Mesothelial cell of epicardium (in vitro differentiated cells): ENCODE results near the gene RPTN. TPM values are rescaled to one million over a fixed set of nuclear protein-coding genes. Genes with fewer than 3 reads are reported as not detected.

Experiments
- DNase-seq, 2 experiments: peaks; one replicate each; pipeline ENCODE4 v3.0.0; 2021; ENCODE audit warnings: low spot score in 2 of 2; ENCODE audit not compliant: unreplicated experiment in 2 of 2
- H3K27ac Mint-ChIP-seq: 2 replicates; pipeline ENCODE4 v1.8.0; 2021; ENCODE audit warnings: mixed read lengths
- H3K27me3 Mint-ChIP-seq: 2 replicates; pipeline ENCODE4 v1.8.0; 2021; ENCODE audit warnings: low read depth, mixed read lengths
- H3K36me3 Mint-ChIP-seq: 2 replicates; pipeline ENCODE4 v1.8.0; 2021; ENCODE audit warnings: mixed read lengths
- H3K4me1 Mint-ChIP-seq: 2 replicates; pipeline ENCODE4 v1.8.0; 2021; ENCODE audit warnings: mixed read lengths
- H3K4me3 Mint-ChIP-seq: 2 replicates; pipeline ENCODE4 v1.8.0; 2021; ENCODE audit warnings: mild to moderate bottlenecking, moderate library complexity, mixed read lengths
- H3K9me3 Mint-ChIP-seq: 2 replicates; pipeline ENCODE4 v1.8.0; 2021; ENCODE audit warnings: mixed read lengths
- CTCF ChIP-seq: fragments of 200-600 bp; sonication (generic); IDR thresholded peaks from one replicate; pipeline ENCODE4 v1.5.0; 2021; ENCODE audit warnings: antibody characterized with exemption; ENCODE audit not compliant: unreplicated experiment
- total RNA-seq: library from RNA; stranded (reverse); gene quantifications from 3 replicates; pipeline ENCODE4 v1.2.1, GENCODE V29; 2021

The RPTN gene
- total RNA-seq, 1 donor from 2014 or later = not detected

DNA sequence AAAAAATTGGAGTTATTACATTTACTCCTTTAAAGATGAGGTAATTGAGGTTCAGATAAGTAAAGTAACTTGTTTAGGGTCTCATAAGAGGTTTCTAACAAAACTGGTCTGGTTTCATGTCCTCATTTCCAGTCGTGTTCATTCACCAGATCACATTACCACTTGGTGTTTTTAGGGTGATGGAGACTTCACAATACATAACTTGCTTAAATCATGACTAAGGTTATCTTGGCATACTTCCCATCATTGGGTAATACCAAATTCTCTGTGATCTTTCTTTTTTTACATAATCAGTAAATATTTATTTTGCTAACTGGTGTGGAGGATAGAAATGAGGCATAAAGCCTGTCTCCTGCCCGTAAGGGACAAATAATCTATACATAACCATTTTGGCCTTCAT lies 31.6 kb upstream of the RPTN start:
- no peak for DNase-seq
- peaks cover 40% of the 10 kb centered on the region for H3K9me3 Mint-ChIP-seq
- no peak for TF ChIP-seq CTCF
- H3K27ac Mint-ChIP-seq = no peak overlapping the region
- no peaks in the 10 kb centered on the region for H3K4me1 Mint-ChIP-seq
- H3K4me3 Mint-ChIP-seq = no peak overlapping the region
- H3K27me3 Mint-ChIP-seq = no peaks in the 10 kb centered on the region
- H3K36me3 Mint-ChIP-seq = no peaks in the 10 kb centered on the region

DNA sequence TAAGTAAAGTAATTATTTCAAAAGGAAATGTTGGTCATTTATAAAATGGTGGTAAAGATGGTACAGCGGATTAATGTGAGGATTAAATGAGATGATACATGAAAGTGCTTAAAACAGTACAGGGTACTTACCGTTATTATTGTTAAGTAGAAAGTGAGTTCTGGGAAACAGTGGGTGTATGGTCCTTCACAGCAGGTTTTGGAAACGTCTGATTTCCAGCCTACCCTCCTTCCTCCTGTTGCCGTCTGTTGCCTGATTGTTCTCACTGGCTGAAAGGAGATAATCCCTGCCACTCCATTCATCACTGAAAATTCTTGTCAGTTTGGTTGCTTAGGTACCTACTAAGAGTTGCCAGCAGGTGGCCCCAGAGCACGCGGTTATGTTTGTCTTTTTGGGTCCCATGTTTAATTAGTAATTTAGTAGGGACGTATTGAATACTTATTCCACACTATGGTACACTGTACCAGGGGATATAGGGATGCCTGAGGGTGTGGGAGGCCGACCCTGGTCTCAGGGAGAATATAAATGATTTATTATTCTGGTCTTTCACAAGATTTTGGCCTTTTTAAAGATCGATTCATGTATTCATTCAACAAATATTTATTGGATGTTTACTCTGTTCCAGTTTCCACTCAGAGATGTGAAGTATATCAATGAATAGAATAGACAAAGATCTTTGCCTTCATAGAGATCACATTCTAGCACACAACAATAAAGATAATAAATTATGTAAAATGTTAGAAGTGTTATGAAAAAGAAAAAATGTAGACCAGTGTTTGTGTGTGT lies 30.8 kb upstream of the RPTN start:
- H3K27ac Mint-ChIP-seq = no peak overlapping the region
- peaks cover 43% of the 10 kb centered on the region for H3K9me3 Mint-ChIP-seq
- H3K4me3 Mint-ChIP-seq = no peak overlapping the region
- H3K36me3 Mint-ChIP-seq = no peaks in the 10 kb centered on the region
- peak; percentile 46 for TF ChIP-seq CTCF
- H3K4me1 Mint-ChIP-seq = no peaks in the 10 kb centered on the region
- no peak for DNase-seq
- no peaks in the 10 kb centered on the region for H3K27me3 Mint-ChIP-seq

DNA sequence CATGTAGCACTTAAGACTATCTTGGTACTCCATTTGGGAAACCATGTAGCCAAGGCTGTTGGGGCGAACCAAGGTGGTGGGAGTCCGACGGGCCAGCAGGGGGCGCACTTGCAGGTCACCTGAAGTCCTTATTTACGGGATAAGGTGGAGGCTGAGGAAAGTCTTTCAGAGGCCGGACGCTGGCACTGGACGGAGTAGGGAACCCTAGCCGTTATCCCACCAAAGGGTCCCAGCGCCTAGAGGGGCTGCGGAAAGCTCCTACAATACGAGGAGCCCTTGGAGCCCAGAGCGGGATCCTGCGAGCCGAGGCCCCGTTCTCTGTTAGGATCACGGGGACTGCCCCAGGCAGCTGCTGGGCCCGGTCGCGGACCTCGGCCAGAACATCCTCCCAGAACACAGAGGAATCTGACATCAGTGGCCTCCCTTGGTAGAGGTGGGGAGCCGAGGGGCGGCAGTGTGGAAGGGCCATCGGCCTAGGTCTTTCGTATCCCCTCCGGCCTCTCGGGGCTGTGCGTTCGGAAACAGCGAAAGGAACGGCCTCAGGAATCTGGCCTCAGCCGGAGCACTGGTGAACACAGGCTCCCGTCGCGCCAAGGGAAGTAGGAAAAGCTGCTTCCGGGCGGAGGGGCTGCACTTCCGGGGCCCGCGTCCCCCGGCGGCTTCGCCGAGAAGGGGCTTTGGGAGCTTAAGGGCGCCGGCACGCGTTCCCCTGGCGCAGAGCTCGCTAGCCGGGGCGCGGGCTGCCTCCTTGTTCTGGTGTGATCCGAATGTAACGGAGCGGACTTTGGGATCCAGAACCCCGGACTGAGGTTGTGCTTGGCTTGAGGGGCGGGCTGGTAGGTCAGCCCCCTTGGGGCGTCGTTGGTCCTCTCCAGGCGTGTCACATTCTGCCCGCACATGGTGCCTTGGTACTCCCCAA lies 29.9 kb upstream of the RPTN start:
- DNase-seq = no peak
- Mint-ChIP-seq H3K4me1 (no peaks in the 10 kb centered on the region), H3K27ac (no peak overlapping the region), H3K4me3 (no peak overlapping the region), H3K9me3 (peaks cover 41% of the 10 kb centered on the region), H3K36me3 (no peaks in the 10 kb centered on the region), H3K27me3 (no peaks in the 10 kb centered on the region)
- peak; percentile 48 for TF ChIP-seq CTCF

DNA sequence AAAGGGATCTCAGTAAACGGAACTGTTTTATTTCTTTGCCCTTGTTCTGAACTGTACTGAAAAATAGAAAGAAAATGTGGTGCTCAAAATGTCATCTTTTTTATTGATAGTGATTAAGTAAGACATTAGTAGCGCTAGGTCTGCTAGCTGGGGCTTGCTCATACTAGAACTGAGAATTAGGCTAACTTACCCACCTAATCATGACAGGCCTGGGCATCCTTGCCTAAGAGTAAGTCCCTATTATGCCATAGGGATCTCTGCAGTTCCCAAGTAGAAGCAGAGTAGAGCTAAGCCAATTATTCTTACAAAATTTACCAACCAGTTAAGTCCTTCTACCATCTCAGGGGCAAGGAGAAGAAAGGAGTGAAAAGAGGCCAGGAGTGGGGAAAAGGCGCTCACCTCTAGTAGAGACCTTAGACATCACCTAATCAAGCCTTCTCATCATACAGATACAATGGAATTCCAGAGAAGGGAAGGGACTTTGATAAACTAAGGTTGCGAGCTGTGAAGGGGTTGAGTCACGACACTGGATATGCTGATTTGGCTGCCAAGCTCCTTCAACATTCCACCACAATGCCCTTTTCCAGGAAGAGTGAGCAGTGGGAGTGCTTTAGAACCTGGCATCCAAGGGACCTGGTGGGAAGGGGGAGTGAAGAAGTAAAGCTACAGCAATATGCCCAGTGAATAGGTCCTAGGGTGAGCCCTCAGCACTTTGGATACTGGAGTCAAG lies 27.7 kb upstream of the RPTN start:
- DNase-seq = no peak
- H3K27ac Mint-ChIP-seq = no peak overlapping the region
- no peak overlapping the region for H3K4me3 Mint-ChIP-seq
- H3K4me1 Mint-ChIP-seq = no peaks in the 10 kb centered on the region
- no peaks in the 10 kb centered on the region for H3K36me3 Mint-ChIP-seq
- H3K9me3 Mint-ChIP-seq = peaks cover 36% of the 10 kb centered on the region
- no peaks in the 10 kb centered on the region for H3K27me3 Mint-ChIP-seq
- TF ChIP-seq CTCF = no peak

GRCh38 chr1:152185544-152186391 lies 26.7 kb upstream of the RPTN start:
- H3K4me1 Mint-ChIP-seq = no peaks in the 10 kb centered on the region
- H3K27ac Mint-ChIP-seq = no peak overlapping the region
- no peaks in the 10 kb centered on the region for H3K36me3 Mint-ChIP-seq
- H3K4me3 Mint-ChIP-seq = no peak overlapping the region
- no peak for DNase-seq
- TF ChIP-seq CTCF = peak; percentile 56
- H3K9me3 Mint-ChIP-seq = peaks cover 31% of the 10 kb centered on the region
- H3K27me3 Mint-ChIP-seq = no peaks in the 10 kb centered on the region
